ENCODE data around the gene LPP.

DNA sequence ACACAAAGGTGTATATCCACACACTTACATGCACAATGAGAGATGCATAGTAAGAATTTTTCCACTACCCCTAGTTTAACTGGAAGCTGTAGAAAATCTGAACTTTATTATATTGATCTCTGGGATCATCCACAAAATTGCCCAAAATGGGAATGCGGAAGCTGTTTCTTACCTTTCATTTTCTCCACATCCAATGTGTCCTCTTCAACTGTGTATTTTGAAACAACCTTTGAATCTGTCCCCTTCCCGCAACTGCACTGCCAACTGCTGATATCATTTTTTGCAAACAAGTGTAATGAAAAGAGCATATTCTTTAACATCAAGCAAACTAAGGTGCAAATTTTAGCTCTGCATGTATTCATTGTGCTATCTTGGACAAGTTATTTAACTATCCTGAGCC, 590.2 kb downstream of the LPP start:
- TF ChIP-seq, protein P1, sequence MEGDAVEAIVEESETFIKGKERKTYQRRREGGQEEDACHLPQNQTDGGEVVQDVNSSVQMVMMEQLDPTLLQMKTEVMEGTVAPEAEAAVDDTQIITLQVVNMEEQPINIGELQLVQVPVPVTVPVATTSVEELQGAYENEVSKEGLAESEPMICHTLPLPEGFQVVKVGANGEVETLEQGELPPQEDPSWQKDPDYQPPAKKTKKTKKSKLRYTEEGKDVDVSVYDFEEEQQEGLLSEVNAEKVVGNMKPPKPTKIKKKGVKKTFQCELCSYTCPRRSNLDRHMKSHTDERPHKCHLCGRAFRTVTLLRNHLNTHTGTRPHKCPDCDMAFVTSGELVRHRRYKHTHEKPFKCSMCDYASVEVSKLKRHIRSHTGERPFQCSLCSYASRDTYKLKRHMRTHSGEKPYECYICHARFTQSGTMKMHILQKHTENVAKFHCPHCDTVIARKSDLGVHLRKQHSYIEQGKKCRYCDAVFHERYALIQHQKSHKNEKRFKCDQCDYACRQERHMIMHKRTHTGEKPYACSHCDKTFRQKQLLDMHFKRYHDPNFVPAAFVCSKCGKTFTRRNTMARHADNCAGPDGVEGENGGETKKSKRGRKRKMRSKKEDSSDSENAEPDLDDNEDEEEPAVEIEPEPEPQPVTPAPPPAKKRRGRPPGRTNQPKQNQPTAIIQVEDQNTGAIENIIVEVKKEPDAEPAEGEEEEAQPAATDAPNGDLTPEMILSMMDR (IDR thresholded peaks at IDR 0.05 in 2 of 3, conservative IDR thresholded peaks at IDR 0.05 in 1 of 3; ENCODE audit: insufficient read depth in 2 of 3, low read depth in 1 of 3, low read length in 3 of 3) = no peak
- no peak for TF ChIP-seq EZH2 (IDR thresholded peaks at IDR 0.05; ENCODE audit: borderline replicate concordance, low read depth, low read length)
- TF ChIP-seq, protein P2, sequence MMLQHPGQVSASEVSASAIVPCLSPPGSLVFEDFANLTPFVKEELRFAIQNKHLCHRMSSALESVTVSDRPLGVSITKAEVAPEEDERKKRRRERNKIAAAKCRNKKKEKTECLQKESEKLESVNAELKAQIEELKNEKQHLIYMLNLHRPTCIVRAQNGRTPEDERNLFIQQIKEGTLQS (IDR thresholded peaks at IDR 0.05) = no peak
- TF ChIP-seq, protein P2 (CRISPR knock-in tag; conservative IDR thresholded peaks at IDR 0.05) = no peak
- no peak for TF ChIP-seq SPI1 (IDR thresholded peaks at IDR 0.05; ENCODE audit: borderline replicate concordance, low read depth, low read length)
- TF ChIP-seq NCOR1 (IDR thresholded peaks at IDR 0.05) = no peak
- TF ChIP-seq, protein P3, sequence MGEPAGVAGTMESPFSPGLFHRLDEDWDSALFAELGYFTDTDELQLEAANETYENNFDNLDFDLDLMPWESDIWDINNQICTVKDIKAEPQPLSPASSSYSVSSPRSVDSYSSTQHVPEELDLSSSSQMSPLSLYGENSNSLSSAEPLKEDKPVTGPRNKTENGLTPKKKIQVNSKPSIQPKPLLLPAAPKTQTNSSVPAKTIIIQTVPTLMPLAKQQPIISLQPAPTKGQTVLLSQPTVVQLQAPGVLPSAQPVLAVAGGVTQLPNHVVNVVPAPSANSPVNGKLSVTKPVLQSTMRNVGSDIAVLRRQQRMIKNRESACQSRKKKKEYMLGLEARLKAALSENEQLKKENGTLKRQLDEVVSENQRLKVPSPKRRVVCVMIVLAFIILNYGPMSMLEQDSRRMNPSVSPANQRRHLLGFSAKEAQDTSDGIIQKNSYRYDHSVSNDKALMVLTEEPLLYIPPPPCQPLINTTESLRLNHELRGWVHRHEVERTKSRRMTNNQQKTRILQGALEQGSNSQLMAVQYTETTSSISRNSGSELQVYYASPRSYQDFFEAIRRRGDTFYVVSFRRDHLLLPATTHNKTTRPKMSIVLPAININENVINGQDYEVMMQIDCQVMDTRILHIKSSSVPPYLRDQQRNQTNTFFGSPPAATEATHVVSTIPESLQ (CRISPR knock-in tag; IDR thresholded peaks at IDR 0.05) = no peak
- TF ChIP-seq, protein P4, sequence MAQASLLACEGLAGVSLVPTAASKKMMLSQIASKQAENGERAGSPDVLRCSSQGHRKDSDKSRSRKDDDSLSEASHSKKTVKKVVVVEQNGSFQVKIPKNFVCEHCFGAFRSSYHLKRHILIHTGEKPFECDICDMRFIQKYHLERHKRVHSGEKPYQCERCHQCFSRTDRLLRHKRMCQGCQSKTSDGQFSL (CRISPR knock-in tag; IDR thresholded peaks at IDR 0.05) = no peak
- TF ChIP-seq, protein P4 (tag; IDR thresholded peaks at IDR 0.05) = no peak
- no peak for TF ChIP-seq RAD21 (CRISPR knock-in tag; conservative IDR thresholded peaks at IDR 0.05 in 1 of 2, IDR thresholded peaks at IDR 0.05 in 1 of 2)
- TF ChIP-seq, protein P5, sequence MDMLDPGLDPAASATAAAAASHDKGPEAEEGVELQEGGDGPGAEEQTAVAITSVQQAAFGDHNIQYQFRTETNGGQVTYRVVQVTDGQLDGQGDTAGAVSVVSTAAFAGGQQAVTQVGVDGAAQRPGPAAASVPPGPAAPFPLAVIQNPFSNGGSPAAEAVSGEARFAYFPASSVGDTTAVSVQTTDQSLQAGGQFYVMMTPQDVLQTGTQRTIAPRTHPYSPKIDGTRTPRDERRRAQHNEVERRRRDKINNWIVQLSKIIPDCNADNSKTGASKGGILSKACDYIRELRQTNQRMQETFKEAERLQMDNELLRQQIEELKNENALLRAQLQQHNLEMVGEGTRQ (CRISPR knock-in tag; IDR thresholded peaks at IDR 0.05) = no peak
- no peak for TF ChIP-seq HNRNPUL1 (IDR thresholded peaks at IDR 0.05; ENCODE audit: low read length)
- no peak for TF ChIP-seq ZC3H11A (IDR thresholded peaks at IDR 0.05; ENCODE audit: low read depth, low read length)
- TF ChIP-seq GTF2F1 (IDR thresholded peaks at IDR 0.05; ENCODE audit: low read depth, low read length) = no peak
- TF ChIP-seq, protein P6, sequence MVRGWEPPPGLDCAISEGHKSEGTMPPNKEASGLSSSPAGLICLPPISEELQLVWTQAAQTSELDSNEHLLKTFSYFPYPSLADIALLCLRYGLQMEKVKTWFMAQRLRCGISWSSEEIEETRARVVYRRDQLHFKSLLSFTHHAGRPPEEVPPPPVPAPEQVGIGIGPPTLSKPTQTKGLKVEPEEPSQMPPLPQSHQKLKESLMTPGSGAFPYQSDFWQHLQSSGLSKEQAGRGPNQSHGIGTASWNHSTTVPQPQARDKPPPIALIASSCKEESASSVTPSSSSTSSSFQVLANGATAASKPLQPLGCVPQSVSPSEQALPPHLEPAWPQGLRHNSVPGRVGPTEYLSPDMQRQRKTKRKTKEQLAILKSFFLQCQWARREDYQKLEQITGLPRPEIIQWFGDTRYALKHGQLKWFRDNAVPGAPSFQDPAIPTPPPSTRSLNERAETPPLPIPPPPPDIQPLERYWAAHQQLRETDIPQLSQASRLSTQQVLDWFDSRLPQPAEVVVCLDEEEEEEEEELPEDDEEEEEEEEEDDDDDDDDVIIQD (CRISPR knock-in tag; IDR thresholded peaks at IDR 0.05) = no peak
- TF ChIP-seq, protein P7, sequence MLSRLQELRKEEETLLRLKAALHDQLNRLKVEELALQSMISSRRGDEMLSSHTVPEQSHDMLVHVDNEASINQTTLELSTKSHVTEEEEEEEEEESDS (CRISPR knock-in tag; IDR thresholded peaks at IDR 0.05) = no peak

Measured in K562 (cell line).